ENCODE data around the gene PEX5L. TPM values are rescaled to one million over a fixed set of nuclear protein-coding genes. Genes with fewer than 3 reads are reported as not detected.

Gene PEX5L
- total RNA-seq, 1 donor from 2014 or later = 0.05 TPM

DNA sequence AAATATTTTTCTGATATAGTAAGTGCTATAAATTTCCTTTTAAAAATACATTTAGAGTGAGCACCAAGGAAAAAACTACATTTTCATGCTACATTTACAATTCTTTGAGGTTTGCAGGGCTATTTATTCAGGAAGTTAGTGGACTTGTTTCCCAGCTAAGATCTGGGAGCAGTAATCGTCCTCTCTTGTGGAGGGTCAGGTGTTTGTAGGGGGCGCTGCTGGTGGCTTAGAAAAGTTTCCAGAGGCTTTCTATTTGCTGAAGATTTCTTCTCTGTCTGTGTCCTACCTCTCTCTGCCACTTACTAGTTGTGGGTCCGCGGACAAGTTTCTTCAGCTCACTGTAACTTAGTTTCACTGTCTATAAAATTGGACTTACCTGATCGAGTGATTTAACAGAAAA is 163.9 kb downstream of the PEX5L start:
- Mint-ChIP-seq H3K4me1 (ENCODE audit: low read depth) (no peaks in the 10 kb centered on the region), H3K27me3 (ENCODE audit: low read depth) (peaks cover under 1% of the 10 kb centered on the region), H3K27ac (no peak overlapping the region), H3K4me3 (ENCODE audit: low read depth) (no peak overlapping the region), H3K36me3 (ENCODE audit: low read depth) (no peaks in the 10 kb centered on the region), H3K9me3 (no peaks in the 10 kb centered on the region)
- intact Hi-C loops (cut with micrococcal nuclease) = no loop called here
- no peak for DNase-seq (ENCODE audit: low spot score)

DNA sequence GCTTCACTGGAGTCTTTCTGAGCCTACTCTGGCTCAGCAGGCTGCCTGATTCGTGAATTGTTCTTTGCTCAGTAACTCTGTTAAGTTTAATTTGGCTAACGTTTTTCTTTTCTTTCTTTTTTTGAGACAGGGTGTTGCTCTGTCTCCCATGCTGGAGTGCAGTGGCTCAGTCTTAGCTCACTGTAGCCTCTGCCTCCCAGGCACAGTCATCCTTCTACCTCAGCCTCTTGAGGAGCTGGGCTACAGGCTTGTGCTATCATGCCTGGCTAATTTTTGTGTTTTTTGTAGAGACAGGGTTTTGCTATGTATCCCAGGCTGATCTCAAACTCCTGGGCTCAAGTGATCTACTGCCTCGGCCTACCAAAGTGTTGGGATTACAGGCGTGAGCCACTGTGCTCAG is 165.0 kb downstream of the PEX5L start:
- H3K4me1 Mint-ChIP-seq (ENCODE audit: low read depth) = no peaks in the 10 kb centered on the region
- intact Hi-C loops (cut with micrococcal nuclease) = no loop called here
- no peak overlapping the region for H3K27ac Mint-ChIP-seq
- H3K9me3 Mint-ChIP-seq = no peaks in the 10 kb centered on the region
- no peaks in the 10 kb centered on the region for H3K27me3 Mint-ChIP-seq (ENCODE audit: low read depth)
- no peak for DNase-seq (ENCODE audit: low spot score)
- H3K36me3 Mint-ChIP-seq (ENCODE audit: low read depth) = no peaks in the 10 kb centered on the region
- H3K4me3 Mint-ChIP-seq (ENCODE audit: low read depth) = no peak overlapping the region

DNA sequence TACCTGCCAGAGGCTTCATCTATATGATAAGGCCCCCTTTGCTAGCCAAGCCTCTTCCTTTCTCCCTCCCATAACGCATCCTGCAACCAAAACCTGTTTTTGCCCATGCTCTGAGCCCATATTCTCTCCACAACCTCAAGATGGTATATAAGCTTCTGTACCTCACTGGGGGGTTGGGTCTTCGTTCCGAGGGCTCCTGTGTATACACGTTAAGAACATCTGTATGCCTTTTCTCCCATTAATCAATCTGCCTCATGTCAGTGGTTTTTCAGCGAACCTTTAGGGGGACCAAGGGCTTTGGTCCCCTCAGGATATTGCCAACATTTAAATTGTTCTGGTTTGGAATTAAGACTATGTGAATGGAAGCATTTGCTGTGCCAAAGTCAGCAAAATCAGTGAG is 168.0 kb downstream of the PEX5L start:
- no peaks in the 10 kb centered on the region for H3K27me3 Mint-ChIP-seq (ENCODE audit: low read depth)
- intact Hi-C loops (cut with micrococcal nuclease) = no loop called here
- no peaks in the 10 kb centered on the region for H3K9me3 Mint-ChIP-seq
- H3K4me3 Mint-ChIP-seq (ENCODE audit: low read depth) = no peak overlapping the region
- H3K27ac Mint-ChIP-seq = no peak overlapping the region
- no peak for DNase-seq (ENCODE audit: low spot score)
- no peaks in the 10 kb centered on the region for H3K4me1 Mint-ChIP-seq (ENCODE audit: low read depth)
- H3K36me3 Mint-ChIP-seq (ENCODE audit: low read depth) = no peaks in the 10 kb centered on the region

GRCh38 chr3:179867961-179868360 is 168.8 kb downstream of the PEX5L start:
- no peaks in the 10 kb centered on the region for H3K27me3 Mint-ChIP-seq (ENCODE audit: low read depth)
- no peak overlapping the region for H3K4me3 Mint-ChIP-seq (ENCODE audit: low read depth)
- intact Hi-C loops (cut with micrococcal nuclease) = no loop called here

DNA sequence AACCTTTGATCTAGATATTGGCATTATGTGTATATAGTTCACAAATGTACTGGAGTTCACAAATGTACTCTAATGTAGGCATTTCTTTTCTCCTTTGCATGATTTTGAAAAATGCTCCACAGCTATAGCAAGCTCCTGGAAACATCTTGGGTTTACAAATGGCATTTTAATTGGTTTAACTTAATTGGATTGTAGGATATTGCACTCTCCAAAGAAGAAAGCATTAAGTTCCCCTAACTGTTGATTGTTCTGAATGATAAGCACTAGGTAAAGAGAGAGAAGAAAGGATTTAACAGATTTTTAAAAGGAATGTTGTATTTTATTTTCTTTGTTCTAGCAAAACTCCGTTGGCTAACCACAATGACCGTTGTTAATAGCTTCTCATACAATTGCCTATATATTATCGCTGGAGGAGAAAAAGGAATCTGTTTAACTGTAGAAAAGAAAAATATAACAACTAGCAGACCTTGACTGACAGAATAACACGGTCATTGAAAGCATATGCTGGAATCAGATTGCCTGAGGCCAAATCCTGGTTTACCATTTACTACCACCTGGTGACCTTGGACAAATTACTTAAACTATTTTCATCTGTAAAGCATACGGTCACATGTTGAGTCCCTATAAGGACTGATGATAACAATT is 170.8 kb downstream of the PEX5L start:
- intact Hi-C loops (cut with micrococcal nuclease) = no loop called here
- Mint-ChIP-seq H3K36me3 (ENCODE audit: low read depth) (no peaks in the 10 kb centered on the region), H3K9me3 (no peaks in the 10 kb centered on the region), H3K27me3 (ENCODE audit: low read depth) (no peaks in the 10 kb centered on the region), H3K27ac (no peak overlapping the region), H3K4me3 (ENCODE audit: low read depth) (no peak overlapping the region), H3K4me1 (ENCODE audit: low read depth) (no peaks in the 10 kb centered on the region)
- no peak for DNase-seq (ENCODE audit: low spot score)

More at GRCh38 chr3:179867961-179868360, 168.8 kb downstream of the PEX5L start:
- H3K36me3 Mint-ChIP-seq (ENCODE audit: low read depth) = no peaks in the 10 kb centered on the region
- no peak overlapping the region for H3K27ac Mint-ChIP-seq
- no peaks in the 10 kb centered on the region for H3K9me3 Mint-ChIP-seq
- DNase-seq (ENCODE audit: low spot score) = no peak
- H3K4me1 Mint-ChIP-seq (ENCODE audit: low read depth) = no peaks in the 10 kb centered on the region

DNA sequence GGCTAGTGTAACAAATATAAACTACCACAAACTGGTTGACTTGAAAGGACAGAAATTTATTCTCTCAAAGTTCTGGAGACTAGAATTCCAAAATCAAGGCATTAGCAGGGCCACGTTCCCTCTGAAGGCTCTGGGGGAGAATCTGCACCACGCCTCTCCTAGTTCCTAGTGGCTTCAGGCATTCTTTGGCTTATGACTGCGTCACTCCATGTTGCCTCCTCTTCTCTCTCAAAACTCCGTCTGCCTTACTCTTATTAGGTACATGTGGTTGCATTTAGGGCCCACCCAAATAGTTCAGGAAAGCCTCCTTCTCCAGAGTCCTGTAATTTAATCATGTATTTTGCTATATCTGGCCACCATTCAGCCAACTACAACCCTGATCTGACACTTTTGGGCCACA is 174.8 kb downstream of the PEX5L start:
- Mint-ChIP-seq H3K4me1 (ENCODE audit: low read depth) (peaks cover 3% of the 10 kb centered on the region), H3K27me3 (ENCODE audit: low read depth) (no peaks in the 10 kb centered on the region), H3K4me3 (ENCODE audit: low read depth) (no peak overlapping the region), H3K27ac (no peak overlapping the region), H3K9me3 (no peaks in the 10 kb centered on the region), H3K36me3 (ENCODE audit: low read depth) (no peaks in the 10 kb centered on the region)
- intact Hi-C loops (cut with micrococcal nuclease) = no loop called here
- DNase-seq (ENCODE audit: low spot score) = no peak

- H3K27ac Mint-ChIP-seq = no peak overlapping the region
- H3K27me3 Mint-ChIP-seq (ENCODE audit: low read depth) = no peaks in the 10 kb centered on the region
- H3K9me3 Mint-ChIP-seq = no peaks in the 10 kb centered on the region
- no peaks in the 10 kb centered on the region for H3K36me3 Mint-ChIP-seq (ENCODE audit: low read depth)
- DNase-seq (ENCODE audit: low spot score) = no peak
- H3K4me1 Mint-ChIP-seq (ENCODE audit: low read depth) = peaks cover 3% of the 10 kb centered on the region
- intact Hi-C loops (cut with micrococcal nuclease) = no loop called here
- H3K4me3 Mint-ChIP-seq (ENCODE audit: low read depth) = no peak overlapping the region
These were observed 175.4 kb downstream of the PEX5L start for GRCh38 chr3:179861292-179861691.

DNA sequence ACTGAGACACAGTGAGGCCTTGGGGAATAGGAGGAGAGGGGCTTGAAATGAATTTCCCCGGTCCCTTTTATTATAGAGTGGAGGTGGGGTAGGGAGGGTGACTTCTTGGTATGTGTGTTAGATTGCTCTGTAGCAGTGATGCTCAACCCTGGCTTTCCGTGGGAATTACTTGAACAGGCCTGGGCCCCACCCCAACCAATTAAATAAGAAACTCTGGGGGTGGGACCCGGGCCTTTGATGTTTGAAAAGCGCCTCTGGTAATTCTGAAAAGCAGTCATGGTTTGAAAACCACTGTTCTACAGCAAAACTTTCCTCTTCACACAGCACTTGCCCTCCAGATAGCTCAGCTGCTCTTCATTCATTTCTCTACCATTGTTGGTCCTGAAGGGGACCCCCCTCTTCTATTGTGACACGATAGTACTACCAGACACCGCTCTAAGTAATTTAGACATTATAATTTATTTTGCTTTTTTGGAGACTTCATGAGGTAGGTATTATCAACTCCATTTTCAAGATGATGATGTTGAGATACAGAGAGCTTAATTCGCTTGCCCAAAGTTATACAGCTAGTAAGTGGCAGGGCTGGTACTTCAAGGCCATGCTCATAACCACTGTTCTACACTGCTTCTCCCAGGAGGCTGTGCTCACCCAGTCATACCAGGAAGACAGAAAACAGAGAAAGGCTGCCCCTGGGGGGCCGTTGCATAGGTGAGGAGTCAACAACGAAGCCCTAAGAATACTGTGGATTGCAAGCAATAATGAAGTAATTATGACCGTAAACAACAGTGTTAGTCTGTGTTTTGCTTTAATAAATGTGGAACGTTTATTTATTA is 176.2 kb downstream of the PEX5L start:
- H3K27ac Mint-ChIP-seq = no peak overlapping the region
- no peaks in the 10 kb centered on the region for H3K9me3 Mint-ChIP-seq
- peaks cover 3% of the 10 kb centered on the region for H3K4me1 Mint-ChIP-seq (ENCODE audit: low read depth)
- no peaks in the 10 kb centered on the region for H3K27me3 Mint-ChIP-seq (ENCODE audit: low read depth)
- H3K4me3 Mint-ChIP-seq (ENCODE audit: low read depth) = no peak overlapping the region
- no peak for DNase-seq (ENCODE audit: low spot score)
- intact Hi-C loops (cut with micrococcal nuclease) = no loop called here
- no peaks in the 10 kb centered on the region for H3K36me3 Mint-ChIP-seq (ENCODE audit: low read depth)

DNA sequence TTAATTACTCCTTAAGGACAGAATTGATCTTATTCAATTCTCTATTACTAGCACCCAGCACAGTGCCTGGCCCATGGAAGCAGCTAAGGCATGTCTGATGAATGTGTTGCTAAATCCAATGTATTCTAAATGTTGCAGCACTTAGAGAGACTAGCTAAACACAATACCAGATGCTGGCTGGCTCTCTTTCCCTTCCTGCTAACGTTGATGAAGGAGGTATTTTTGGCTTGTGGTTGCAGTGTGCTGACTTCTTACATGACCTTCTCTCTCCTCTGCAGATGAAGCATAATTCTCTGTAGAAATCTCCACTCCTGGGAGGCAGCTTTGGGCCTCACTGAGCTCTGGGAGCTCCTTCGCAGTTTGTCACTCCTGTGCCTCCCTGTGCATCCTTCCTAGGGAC is 183.6 kb downstream of the PEX5L start:
- Mint-ChIP-seq H3K4me1 (ENCODE audit: low read depth) (peaks cover 4% of the 10 kb centered on the region), H3K27ac (no peak overlapping the region), H3K4me3 (ENCODE audit: low read depth) (no peak overlapping the region), H3K36me3 (ENCODE audit: low read depth) (no peaks in the 10 kb centered on the region), H3K9me3 (no peaks in the 10 kb centered on the region), H3K27me3 (ENCODE audit: low read depth) (peaks cover 3% of the 10 kb centered on the region)
- DNase-seq (ENCODE audit: low spot score) = no peak
- intact Hi-C loops (cut with micrococcal nuclease) = no loop called here

DNA sequence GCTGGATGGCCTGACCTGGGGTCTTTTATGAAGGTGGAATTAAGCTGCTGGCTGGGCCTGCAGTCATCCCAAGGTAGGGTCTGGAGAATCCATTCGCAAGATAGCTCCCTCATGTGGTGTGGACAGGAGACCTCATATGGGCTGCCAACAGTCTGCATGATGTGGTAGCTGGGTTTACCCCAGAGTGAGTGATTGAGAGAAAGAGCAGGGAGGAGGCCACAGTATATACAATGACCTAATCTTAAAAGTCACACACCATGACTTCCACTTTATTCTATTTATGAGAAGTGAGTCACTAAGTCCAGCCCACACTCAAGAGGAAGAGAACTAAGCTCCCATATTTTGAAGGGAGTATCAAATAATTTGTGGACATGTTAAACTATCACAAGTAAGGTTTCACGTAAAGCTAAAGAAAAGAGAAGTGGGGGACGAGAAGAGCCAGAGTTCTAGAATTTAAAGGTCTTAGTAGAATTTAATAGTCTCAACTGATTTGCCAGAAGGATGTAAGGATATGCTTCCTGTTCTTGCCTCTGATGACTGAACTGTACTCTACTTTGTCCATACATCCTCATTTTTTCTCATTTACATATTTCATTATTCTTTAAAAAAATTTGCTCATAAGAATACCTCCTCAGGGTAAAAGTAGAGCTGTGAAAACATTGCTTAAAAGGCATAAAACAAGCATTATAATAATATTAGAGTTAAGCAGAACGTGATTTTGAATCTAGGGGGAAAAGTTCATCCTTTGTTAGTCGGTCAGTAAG is 184.4 kb downstream of the PEX5L start:
- no peak overlapping the region for H3K27ac Mint-ChIP-seq
- no peak overlapping the region for H3K4me3 Mint-ChIP-seq (ENCODE audit: low read depth)
- peaks cover 4% of the 10 kb centered on the region for H3K4me1 Mint-ChIP-seq (ENCODE audit: low read depth)
- no peaks in the 10 kb centered on the region for H3K9me3 Mint-ChIP-seq
- DNase-seq (ENCODE audit: low spot score) = no peak
- H3K27me3 Mint-ChIP-seq (ENCODE audit: low read depth) = peaks cover 3% of the 10 kb centered on the region
- intact Hi-C loops (cut with micrococcal nuclease) = no loop called here
- no peaks in the 10 kb centered on the region for H3K36me3 Mint-ChIP-seq (ENCODE audit: low read depth)

GRCh38 chr3:179848711-179849110 is 188.0 kb downstream of the PEX5L start:
- no peaks in the 10 kb centered on the region for H3K9me3 Mint-ChIP-seq
- H3K4me1 Mint-ChIP-seq (ENCODE audit: low read depth) = peaks cover 4% of the 10 kb centered on the region
- H3K4me3 Mint-ChIP-seq (ENCODE audit: low read depth) = no peak overlapping the region
- no peaks in the 10 kb centered on the region for H3K36me3 Mint-ChIP-seq (ENCODE audit: low read depth)
- H3K27ac Mint-ChIP-seq = no peak overlapping the region
- DNase-seq (ENCODE audit: low spot score) = no peak
- intact Hi-C loops (cut with micrococcal nuclease) = no loop called here
- H3K27me3 Mint-ChIP-seq (ENCODE audit: low read depth) = peaks cover 3% of the 10 kb centered on the region

GRCh38 chr3:179842061-179842460 is 194.7 kb downstream of the PEX5L start:
- H3K27ac Mint-ChIP-seq = no peak overlapping the region
- no peaks in the 10 kb centered on the region for H3K9me3 Mint-ChIP-seq
- no peaks in the 10 kb centered on the region for H3K4me1 Mint-ChIP-seq (ENCODE audit: low read depth)
- no peak for DNase-seq (ENCODE audit: low spot score)
- intact Hi-C loops (cut with micrococcal nuclease) = no loop called here
- no peak overlapping the region for H3K4me3 Mint-ChIP-seq (ENCODE audit: low read depth)
- peaks cover 9% of the 10 kb centered on the region for H3K27me3 Mint-ChIP-seq (ENCODE audit: low read depth)
- no peaks in the 10 kb centered on the region for H3K36me3 Mint-ChIP-seq (ENCODE audit: low read depth)

GRCh38 chr3:179840985-179841384 is 195.8 kb downstream of the PEX5L start:
- Mint-ChIP-seq H3K27me3 (ENCODE audit: low read depth) (peaks cover 9% of the 10 kb centered on the region), H3K4me1 (ENCODE audit: low read depth) (no peaks in the 10 kb centered on the region), H3K4me3 (ENCODE audit: low read depth) (no peak overlapping the region), H3K36me3 (ENCODE audit: low read depth) (no peaks in the 10 kb centered on the region), H3K9me3 (no peaks in the 10 kb centered on the region), H3K27ac (no peak overlapping the region)
- intact Hi-C loops (cut with micrococcal nuclease) = no loop called here
- no peak for DNase-seq (ENCODE audit: low spot score)
